NCI-H2196 (cell line): ENCODE results near the gene ADAMTS8.
"Not testable (repeated sequence)": the region's sequence is repeated elsewhere in the genome, so short reads cannot be mapped to it uniquely, and the experiment has no call there.

Source experiments
- DNase-seq: peaks from one replicate; lab custom pipeline; 2025; ENCODE audit not compliant: unreplicated experiment; lab: John Stamatoyannopoulos, UW

ADAMTS8 gene

DNA sequence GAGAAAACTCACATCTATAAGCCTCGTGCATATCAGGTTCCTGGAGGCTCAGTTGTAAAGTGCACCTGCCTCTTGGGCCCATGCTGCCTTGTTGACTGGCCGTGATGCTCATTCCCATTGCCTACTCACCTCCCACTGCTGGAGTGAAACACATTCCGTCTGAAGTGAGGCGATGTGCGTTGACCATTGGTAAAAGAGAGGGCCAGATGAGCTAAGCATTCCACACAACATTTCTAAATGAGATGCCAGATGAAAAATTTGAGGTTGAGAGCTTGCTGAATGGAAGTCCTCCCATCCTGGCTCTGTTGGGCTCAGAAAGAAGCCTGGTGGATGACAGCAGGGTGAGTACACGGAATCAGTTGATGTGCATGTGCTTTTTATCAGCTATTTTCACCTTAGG, 11.5 kb upstream of the ADAMTS8 start:
- DNase-seq: no peak

DNA sequence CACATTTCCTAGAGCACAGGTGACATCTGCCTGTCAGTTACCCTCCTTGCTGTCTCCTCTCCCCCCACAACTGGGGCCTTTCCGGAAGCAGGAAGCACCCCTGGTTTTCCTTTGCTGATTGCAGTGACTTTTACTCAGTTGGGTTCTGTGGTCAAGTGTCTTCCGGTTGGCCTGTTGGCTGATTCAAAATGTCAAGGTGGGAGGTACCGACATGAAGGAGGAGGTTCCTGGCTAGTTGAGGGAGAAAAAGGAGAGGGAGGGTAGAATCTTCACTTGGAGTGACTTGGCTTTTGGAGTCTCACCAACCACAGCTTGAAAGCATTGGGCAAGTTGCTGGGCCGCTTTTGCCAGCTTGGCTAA, 10.7 kb upstream of the ADAMTS8 start:
- no peak for DNase-seq

DNA sequence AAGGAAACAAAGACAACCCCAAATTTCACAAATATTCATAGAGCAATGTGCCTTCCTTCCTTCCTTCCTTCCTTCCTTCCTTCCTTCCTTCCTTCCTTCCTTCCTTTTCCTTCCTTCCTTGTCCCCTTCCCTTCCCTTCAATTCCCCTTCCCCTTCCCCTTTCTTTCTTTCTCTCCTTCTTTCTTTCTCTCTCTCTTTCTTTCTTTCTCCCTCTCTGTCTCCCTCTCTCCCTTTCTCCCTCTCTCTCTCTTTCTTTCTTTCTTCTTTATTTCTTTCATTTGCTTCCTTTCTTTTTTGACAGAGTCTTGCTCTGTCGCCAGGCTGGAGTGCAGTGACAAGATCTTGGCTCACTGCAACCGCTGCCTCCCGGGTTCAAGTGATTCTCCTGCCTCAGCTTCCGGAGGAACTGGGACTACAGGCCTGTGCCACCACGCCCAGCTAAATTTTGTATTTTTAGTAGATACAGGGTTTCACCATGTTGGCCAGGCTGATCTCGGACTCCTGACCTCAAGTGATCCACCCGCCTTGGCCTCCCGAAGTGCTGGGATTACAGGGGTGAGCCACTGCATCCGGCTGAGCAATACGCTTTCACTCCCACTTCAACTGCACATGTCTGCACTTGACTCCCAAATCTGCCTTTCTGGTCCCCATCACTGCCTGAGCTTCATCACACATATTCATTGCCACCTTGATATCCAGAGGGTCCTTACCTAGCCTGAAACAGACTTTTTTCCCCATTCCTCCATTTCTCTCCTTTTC, 10.2 kb upstream of the ADAMTS8 start:
- DNase-seq: not testable (repeated sequence)

DNA sequence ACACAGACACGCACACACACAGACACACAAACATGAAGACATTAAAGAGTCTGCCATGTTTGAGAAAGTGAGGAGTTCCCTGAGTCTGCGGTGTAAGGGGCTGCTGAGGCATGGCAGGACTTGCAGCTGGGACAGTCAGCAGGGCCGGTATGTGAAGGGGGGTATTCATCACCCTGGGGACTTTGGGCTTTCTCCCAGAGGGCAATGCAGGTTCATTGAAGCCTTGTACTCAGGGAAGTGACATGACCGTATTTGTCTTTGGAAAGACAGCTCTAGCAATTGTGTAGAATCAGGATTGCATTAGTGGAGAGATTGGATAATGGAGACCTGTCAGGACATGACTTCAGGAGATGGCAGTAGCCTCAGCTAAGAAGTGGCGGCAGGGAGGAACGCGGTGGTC, 9.4 kb upstream of the ADAMTS8 start:
- no peak for DNase-seq

GRCh38 chr11:130436171-130436570, 7.8 kb upstream of the ADAMTS8 start:
- no peak for DNase-seq

GRCh38 chr11:130435671-130436070, 7.3 kb upstream of the ADAMTS8 start:
- DNase-seq: no peak

- peak; percentile 85 for DNase-seq
Measured at GRCh38 chr11:130434521-130435223, 6.3 kb upstream of the ADAMTS8 start.

- DNase-seq: no peak
Measured at GRCh38 chr11:130433357-130433756, 4.9 kb upstream of the ADAMTS8 start.

- no peak for DNase-seq
Measured at GRCh38 chr11:130431801-130432200, 3.4 kb upstream of the ADAMTS8 start.

- DNase-seq: peak; percentile 78
Measured at GRCh38 chr11:130431331-130431773, 2.9 kb upstream of the ADAMTS8 start.

- DNase-seq: no peak
Measured at GRCh38 chr11:130429983-130430382, 1.6 kb upstream of the ADAMTS8 start.

GRCh38 chr11:130429120-130429681, 792 bp upstream of the ADAMTS8 start:
- DNase-seq: no peak

- peak; percentile 20 for DNase-seq
Measured at GRCh38 chr11:130427581-130428315, 661 bp downstream of the ADAMTS8 start.

DNA sequence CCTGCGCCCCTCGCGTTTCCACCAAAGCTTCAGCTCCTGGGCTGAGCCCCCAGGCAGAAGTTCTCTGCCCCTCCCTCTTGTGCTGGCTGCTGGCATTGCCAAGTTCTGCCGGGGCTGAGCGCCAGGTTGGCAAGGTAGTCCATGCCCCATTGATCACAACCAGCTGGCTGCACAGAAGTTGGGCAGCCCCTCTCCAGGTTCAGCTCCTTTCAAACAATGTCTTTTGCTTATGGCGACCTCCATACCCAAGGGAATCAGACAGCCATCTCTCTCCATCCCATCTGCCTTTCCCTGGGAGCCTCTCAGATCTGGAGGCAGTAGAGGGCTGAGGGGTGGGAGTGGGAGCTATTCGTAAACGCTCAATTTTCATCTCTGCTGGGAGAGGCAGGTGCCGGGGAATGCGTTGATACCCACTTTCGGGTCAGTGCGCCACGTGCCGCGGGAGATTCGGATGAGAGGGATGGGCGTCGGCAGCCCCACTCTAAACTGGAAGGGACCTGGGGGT, 1.5 kb downstream of the ADAMTS8 start:
- DNase-seq: peak; percentile 38

DNA sequence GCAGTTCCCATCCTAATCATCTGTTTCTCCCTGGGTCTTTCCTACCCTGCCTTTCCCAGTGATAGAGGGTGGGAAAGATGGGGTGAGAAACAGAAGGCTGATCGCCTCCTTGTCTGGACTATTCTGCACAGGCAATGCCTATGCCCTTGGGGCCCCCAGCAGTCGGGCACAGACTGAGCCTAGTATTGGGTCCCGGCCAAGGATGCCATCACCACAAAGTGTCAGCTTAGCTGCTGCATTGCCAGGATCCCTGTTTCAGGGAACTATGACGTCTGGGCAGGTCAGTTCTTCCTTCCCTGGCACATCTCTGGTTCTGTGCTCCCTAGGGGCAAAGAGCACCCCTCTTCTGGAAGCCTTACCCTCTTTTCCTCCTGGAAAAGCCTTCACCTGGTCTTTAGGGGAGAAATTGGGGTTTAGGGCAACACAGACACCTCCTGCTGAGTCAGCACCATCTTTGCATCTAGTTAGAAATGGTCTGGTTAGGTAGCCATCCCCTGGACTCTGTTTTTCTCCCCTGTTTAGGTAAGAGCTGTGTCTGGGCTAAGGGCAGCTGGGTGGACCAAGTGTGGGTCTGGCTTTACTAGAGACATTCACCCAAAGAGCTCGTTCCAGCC, 2.1 kb downstream of the ADAMTS8 start:
- no peak for DNase-seq

DNA sequence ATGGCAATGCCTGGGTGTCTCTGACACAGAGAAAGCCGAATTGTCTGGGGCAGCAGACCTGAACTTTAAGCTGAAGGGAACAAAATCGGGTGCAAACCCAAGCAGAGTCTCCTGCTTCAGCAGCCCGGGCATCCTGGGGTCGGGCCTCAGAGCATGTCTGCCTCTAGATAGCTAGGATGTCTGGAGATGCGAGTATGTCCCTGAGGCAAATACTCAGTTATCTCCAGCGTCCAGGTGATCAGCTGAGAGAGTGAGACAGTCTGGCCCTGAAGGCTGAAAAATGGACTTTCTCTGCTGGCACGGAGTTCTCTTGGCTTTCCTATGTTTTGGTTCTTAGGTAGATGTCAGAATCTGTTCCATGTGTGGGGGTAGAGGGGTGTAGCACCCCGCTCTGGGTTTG, 3.3 kb downstream of the ADAMTS8 start:
- DNase-seq: no peak

- DNase-seq: no peak
Measured at GRCh38 chr11:130424613-130425140, 3.7 kb downstream of the ADAMTS8 start.

- DNase-seq: no peak
Measured at GRCh38 chr11:130423541-130424142, 4.8 kb downstream of the ADAMTS8 start.

- no peak for DNase-seq
Measured at GRCh38 chr11:130422251-130422995, 6.0 kb downstream of the ADAMTS8 start.

GRCh38 chr11:130421697-130422096, 6.7 kb downstream of the ADAMTS8 start:
- no peak for DNase-seq
